Tibial artery (tissue), 4 donors: ENCODE results near the gene SH3GLB1.

Experiments used
- DNase-seq, 2 donors: peaks; one replicate each; pipeline ENCODE4 v3.0.0-alpha.2; 2019
- H3K27ac ChIP-seq, 2 donors: fragments of 200-600 bp; sonication (generic) in 1 of 2; 1 replicate in 1 of 2; 2 replicates in 1 of 2; pipeline ENCODE4 v1.5.1; 2018 to 2019; ENCODE audit warnings: mild to moderate bottlenecking in 1 of 2
- H3K27me3 ChIP-seq, 2 donors: fragments of 200-600 bp; sonication (generic) in 1 of 2; one replicate each; pipeline versions ENCODE4 v1.5.1 to v1.6.0; 2016 to 2019
- H3K36me3 ChIP-seq, 3 donors: fragments of 200-600 bp; sonication (generic) in 2 of 3; one replicate each; pipeline ENCODE4 v1.5.1; 2016 to 2019; ENCODE audit warnings: mild to moderate bottlenecking in 2 of 3
- H3K4me1 ChIP-seq, 4 donors: fragments of 200-600 bp; sonication (generic) in 2 of 4; 1 replicate in 3 of 4; 2 replicates in 1 of 4; pipeline ENCODE4 v1.5.1; 2016 to 2019
- H3K4me3 ChIP-seq, 2 donors: fragments of 200-600 bp; sonication (generic) in 1 of 2; 1 replicate in 1 of 2; 2 replicates in 1 of 2; pipeline ENCODE4 v1.5.1; 2018 to 2019; ENCODE audit warnings: mild to moderate bottlenecking in 2 of 2
- H3K9me3 ChIP-seq, 3 donors: fragments of 200-600 bp; sonication (generic) in 1 of 3; one replicate each; pipeline ENCODE4 v1.5.1; 2016 to 2019
- intact Hi-C: fragments of 100-400 bp; cut with DNase I; formaldehyde crosslinking; loops from one replicate; pipeline ENCODE4 v1.15.0; 2023; ENCODE audit warnings: low total_unique reads
- TF ChIP-seq, protein P1 (sequence below), 2 experiments: fragments of 200-600 bp in 1 of 2; fragments of 450-650 bp in 1 of 2; IDR thresholded peaks; one replicate each; pipeline ENCODE4 v1.5.1; 2017 to 2019; ENCODE audit warnings: antibody characterized with exemption in 2 of 2, mild to moderate bottlenecking in 1 of 2, moderate library complexity in 1 of 2

The SH3GLB1 gene

DNA sequence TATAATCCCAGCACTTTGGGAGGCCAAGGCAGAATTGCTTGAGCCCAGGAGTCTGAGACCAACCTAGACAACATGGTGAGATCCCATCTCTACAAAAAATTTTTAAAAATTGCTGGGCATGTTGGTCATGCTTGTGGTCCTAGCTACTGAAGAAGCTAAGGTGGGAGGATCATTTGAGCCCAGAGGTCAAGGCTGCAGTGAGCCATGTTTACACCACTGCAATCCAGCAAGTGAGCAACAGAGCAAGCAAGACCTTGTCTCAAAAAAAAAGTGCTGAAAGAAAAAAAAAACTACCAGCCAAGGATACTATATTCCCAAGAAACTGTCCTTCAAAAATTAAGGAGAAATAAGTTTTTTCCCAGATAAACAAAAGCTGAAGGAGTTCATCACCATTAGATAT lies 78.1 kb downstream of the SH3GLB1 start:
- Histone ChIP-seq H3K9me3 (peaks cover 0 to 3% (median 0%) of the 10 kb centered on the region in 3 donors), H3K36me3 (no peaks in the 10 kb centered on the region), H3K4me3 (no peak overlapping the region), H3K27ac (no peak overlapping the region), H3K4me1 (no peaks in the 10 kb centered on the region), H3K27me3 (no peaks in the 10 kb centered on the region)
- DNase-seq = no peak
- intact Hi-C loops = no loop called here
- TF ChIP-seq, protein P1, sequence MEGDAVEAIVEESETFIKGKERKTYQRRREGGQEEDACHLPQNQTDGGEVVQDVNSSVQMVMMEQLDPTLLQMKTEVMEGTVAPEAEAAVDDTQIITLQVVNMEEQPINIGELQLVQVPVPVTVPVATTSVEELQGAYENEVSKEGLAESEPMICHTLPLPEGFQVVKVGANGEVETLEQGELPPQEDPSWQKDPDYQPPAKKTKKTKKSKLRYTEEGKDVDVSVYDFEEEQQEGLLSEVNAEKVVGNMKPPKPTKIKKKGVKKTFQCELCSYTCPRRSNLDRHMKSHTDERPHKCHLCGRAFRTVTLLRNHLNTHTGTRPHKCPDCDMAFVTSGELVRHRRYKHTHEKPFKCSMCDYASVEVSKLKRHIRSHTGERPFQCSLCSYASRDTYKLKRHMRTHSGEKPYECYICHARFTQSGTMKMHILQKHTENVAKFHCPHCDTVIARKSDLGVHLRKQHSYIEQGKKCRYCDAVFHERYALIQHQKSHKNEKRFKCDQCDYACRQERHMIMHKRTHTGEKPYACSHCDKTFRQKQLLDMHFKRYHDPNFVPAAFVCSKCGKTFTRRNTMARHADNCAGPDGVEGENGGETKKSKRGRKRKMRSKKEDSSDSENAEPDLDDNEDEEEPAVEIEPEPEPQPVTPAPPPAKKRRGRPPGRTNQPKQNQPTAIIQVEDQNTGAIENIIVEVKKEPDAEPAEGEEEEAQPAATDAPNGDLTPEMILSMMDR (IDR thresholded peaks at IDR 0.05) = no peak

DNA sequence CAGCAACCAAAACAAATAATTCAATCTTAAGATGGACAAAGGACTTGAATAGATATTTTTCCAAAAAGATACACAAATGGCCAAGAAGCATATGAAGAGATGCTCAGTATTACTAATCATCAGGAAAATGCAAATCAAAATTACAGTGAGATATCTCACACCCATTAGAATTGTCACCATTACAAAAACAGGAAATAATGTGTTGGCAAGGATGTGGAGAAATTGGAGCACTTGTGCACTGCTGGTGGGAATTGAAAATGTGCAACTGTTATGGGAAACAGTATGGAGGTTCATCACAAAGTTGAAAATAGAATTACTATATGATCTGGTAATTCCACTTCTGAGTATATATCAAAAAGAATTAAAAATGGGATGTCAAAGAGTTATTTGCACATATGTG lies 83.2 kb downstream of the SH3GLB1 start:
- no peak for DNase-seq
- Histone ChIP-seq H3K27me3 (no peaks in the 10 kb centered on the region), H3K4me3 (no peak overlapping the region), H3K4me1 (peaks cover 0 to 22% (median 13%) of the 10 kb centered on the region in 4 donors), H3K36me3 (no peaks in the 10 kb centered on the region), H3K9me3 (peaks cover 0 to 3% (median 0%) of the 10 kb centered on the region in 3 donors), H3K27ac (no peak overlapping the region)
- intact Hi-C loops = no loop called here
- TF ChIP-seq, protein P1 (IDR thresholded peaks at IDR 0.05) = no peak

DNA sequence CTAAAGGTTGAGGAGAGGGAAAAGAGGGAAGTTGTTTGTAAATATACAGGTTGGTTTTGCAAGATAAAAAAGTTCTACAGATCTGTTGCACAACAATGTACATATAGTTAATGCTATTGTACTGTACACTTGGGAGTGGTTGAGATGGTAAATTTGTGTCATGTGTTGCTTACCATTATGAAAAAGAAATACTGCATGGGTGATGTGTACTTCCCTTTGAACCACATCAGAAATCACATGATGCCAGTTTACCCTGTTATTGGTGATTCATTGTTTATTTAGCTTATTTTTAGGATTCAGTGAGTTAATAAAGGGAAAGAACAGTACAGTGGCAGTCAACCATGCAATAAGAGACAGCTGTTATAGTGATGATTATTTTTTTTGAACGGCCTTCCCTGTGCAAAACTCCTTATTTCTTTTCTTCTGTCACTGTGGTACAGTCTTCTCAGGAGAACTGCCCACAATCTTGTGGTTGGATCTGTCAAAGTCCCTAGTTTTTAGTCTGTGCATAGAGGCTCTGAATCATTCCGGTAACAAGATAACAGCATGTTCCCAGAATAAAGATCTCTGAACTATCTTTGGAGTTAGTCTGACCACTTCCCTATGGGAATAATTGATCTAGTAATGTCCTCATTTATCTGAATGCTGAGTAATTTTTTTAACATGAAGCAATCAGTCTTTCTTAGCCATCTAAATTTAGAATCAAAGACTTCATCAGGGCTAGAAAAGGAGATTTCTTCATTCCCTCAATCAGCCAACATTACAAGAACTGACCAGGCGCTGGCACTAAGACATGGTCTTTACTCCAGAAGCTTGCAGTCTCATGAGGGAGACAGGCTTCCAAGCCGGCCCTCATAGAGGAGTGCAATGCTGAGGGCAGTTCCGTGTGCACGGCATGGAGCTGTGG lies 84.2 kb downstream of the SH3GLB1 start:
- TF ChIP-seq, protein P1 (IDR thresholded peaks at IDR 0.05) = no peak
- peaks cover 0 to 26% (median 15%) of the 10 kb centered on the region in 4 donors for H3K4me1 ChIP-seq
- intact Hi-C loops = no loop called here
- H3K36me3 ChIP-seq = no peaks in the 10 kb centered on the region
- H3K4me3 ChIP-seq = no peak overlapping the region
- peak overlapping the region; percentile 50 to 62 for H3K27ac ChIP-seq
- H3K27me3 ChIP-seq = no peaks in the 10 kb centered on the region
- H3K9me3 ChIP-seq = peaks cover 0 to 3% (median 0%) of the 10 kb centered on the region in 3 donors
- peak; percentile 75 to 84 for DNase-seq

DNA sequence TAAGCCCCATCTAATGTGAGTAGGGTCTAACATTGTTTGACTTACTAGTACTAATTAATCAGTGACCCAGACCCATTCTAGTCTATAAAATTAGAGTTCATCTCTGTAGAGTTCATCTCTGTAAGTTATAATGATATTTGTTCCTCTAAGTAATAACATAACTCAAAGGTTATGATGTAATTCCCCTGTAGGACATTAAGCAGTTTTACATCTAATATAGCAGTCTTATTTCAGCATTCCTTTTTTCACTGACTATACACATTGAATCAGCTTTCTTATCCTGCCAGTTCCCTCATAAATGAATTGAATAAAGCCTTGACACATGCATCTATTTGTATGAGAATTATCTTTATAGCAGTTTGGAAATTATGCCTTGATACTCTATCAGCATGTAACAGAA lies 90.9 kb downstream of the SH3GLB1 start:
- Histone ChIP-seq H3K27ac (no peak overlapping the region), H3K9me3 (no peaks in the 10 kb centered on the region)

More for the DNA sequence above, 90.9 kb downstream of the SH3GLB1 start:
- H3K4me1 ChIP-seq = peaks cover 0 to 7% (median 2%) of the 10 kb centered on the region in 4 donors
- H3K27me3 ChIP-seq = no peaks in the 10 kb centered on the region
- no peak for DNase-seq
- intact Hi-C loops = no loop called here
- H3K36me3 ChIP-seq = no peaks in the 10 kb centered on the region
- no peak overlapping the region for H3K4me3 ChIP-seq
- TF ChIP-seq, protein P1 (IDR thresholded peaks at IDR 0.05) = no peak
